Activated T-cell treated with anti-CD3 and anti-CD28 coated beads, Interleukin-2, amount 50 U/mL, for 4 hours (primary cell): ENCODE data around the gene NFKBIE. TPM values are rescaled to one million over a fixed set of nuclear protein-coding genes. Genes with fewer than 3 reads are reported as not detected.

Experiments used
- ATAC-seq, 2 donors: fragments of 200-7000 bp; cut with Tn5 transposase; one replicate each; pipeline ENCODE4 v1.10.0; 2021
- DNase-seq: peaks from one replicate; pipeline ENCODE4 v3.0.0-alpha.2; 2020
- H3K27me3 Mint-ChIP-seq: one replicate; pipeline ENCODE4 v1.8.0; 2021; ENCODE audit warnings: low read depth, mixed read lengths
- H3K36me3 Mint-ChIP-seq: one replicate; pipeline ENCODE4 v1.8.0; 2022; ENCODE audit warnings: mixed read lengths; ENCODE audit not compliant: insufficient read depth
- H3K4me1 Mint-ChIP-seq: one replicate; pipeline ENCODE4 v1.8.0; 2021; ENCODE audit warnings: low read depth, mixed read lengths
- H3K4me3 Mint-ChIP-seq: one replicate; pipeline ENCODE4 v1.8.0; 2021; ENCODE audit warnings: mild to moderate bottlenecking, moderate library complexity, mixed read lengths
- H3K9me3 Mint-ChIP-seq: one replicate; pipeline ENCODE4 v1.8.0; 2021; ENCODE audit warnings: mixed read lengths
- total RNA-seq, 3 donors: library from RNA; stranded (reverse); gene quantifications; one replicate each; pipeline ENCODE4 v1.2.1, GENCODE V29; 2021

NFKBIE gene
- total RNA-seq, 3 donors from 2014 or later = 30.0 to 36.4 (median 33.1) TPM

DNA sequence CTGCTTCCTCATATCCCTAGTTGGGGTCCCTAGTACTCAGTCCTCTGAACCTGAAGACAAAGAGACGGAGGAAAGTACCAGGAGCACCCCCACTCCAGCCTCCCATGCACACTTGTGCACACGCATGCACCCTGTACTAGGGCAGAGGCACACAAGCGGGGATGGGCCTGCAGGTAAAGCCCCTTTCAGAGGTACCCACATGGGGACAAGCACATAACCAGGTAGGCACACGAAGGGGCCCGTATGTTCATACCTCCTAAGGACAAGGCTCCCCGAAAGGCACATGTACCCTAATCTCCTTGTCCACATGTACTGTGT, 6.0 kb upstream of the NFKBIE start:
- Mint-ChIP-seq H3K9me3 (no peaks in the 10 kb centered on the region), H3K4me1 (peaks cover 22% of the 10 kb centered on the region), H3K36me3 (no peaks in the 10 kb centered on the region), H3K4me3 (peak overlapping the region; percentile 66), H3K27me3 (peaks cover 54% of the 10 kb centered on the region)
- ATAC-seq = no peak
- no peak for DNase-seq

DNA sequence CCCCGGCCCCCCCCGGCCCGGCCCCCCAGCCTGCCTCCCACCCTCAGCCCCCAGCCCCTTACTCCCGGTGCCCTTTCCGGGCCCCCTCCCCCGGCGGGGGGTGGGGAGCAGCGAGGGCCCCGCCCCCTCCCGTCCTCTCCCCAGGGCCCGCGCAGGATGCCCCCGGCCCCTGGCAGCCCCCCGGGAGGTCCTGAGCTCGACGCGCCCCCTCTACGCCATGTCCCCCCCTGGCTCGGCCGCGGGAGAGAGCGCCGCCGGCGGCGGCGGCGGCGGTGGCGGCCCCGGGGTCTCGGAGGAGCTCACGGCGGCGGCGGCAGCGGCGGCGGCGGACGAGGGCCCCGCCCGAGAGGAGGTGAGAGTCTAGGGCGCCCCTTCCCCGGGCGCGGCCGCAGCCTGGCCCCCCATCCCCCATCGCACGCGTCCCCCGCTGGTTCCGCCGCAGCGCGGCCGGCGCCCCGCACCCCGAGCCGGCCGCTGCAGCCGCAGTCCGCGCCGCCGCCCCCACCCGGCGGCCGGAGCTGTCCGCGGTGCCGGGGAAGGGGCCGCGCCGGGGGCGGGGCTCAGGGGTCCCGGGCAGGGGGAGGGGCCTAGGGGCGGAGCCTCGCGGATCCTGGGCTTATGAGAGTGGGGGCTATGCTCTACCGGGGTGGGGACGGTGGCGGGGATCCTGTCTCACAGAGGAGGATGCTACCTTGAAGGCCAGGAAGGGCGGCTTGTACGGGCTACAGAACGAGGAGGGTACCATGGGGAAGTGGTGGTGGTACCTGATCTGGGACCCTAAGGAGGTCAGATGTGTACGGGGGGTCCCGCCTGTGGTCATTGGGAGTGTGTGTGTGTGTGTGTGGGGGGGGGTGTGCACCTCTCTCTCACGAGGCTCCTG, 5.4 kb upstream of the NFKBIE start:
- no peaks in the 10 kb centered on the region for H3K36me3 Mint-ChIP-seq
- no peaks in the 10 kb centered on the region for H3K9me3 Mint-ChIP-seq
- H3K27me3 Mint-ChIP-seq = peaks cover 54% of the 10 kb centered on the region
- peaks cover 27% of the 10 kb centered on the region for H3K4me1 Mint-ChIP-seq
- H3K4me3 Mint-ChIP-seq = peak overlapping the region; percentile 66
- DNase-seq (no peak), ATAC-seq (peak in 1 of 2 donors; percentile 9)

DNA sequence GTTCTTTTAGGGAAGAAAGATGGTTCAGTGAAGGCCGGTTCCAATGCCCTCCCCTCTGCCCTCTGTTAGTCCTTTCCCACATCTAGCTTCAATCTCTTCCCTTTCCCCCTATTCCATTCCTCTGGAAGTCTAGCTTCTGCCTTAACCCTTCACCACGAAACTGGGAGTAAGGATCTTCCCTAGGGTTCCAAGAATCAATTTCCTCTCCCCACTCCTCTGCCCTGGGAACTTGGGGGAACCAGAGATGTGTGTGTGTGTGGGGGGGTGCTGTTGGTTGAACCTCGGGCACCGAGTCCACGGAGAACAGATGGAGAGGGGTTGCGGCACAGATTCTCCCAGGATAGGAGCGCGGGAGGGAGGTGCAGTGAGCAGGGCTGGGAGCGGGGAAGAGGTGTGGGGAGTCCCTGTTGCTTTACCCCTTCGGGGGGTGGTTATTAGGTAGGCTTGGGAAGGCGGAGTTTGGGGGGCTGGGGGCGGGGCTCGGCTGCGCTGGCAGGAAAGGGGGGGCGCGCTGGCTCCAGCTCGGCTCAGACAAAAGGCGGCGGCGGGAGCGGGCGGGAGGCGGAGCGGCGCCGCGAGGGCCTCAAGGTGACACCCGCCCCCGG, 4.7 kb upstream of the NFKBIE start, which contains the start of gene TMEM151B:
Gene TMEM151B, plus strand, starts transcription at position 530 of the 605 bp plus-strand sequence. CDS start 293 bp downstream, outside the sequence.
- Mint-ChIP-seq H3K4me1 (peaks cover 27% of the 10 kb centered on the region), H3K9me3 (no peaks in the 10 kb centered on the region), H3K4me3 (peak within 1 kb of the TSS; percentile 66), H3K27me3 (peaks cover 54% of the 10 kb centered on the region), H3K36me3 (no peaks in the 10 kb centered on the region)
- ATAC-seq (no peak), DNase-seq (peak; percentile 26)

DNA sequence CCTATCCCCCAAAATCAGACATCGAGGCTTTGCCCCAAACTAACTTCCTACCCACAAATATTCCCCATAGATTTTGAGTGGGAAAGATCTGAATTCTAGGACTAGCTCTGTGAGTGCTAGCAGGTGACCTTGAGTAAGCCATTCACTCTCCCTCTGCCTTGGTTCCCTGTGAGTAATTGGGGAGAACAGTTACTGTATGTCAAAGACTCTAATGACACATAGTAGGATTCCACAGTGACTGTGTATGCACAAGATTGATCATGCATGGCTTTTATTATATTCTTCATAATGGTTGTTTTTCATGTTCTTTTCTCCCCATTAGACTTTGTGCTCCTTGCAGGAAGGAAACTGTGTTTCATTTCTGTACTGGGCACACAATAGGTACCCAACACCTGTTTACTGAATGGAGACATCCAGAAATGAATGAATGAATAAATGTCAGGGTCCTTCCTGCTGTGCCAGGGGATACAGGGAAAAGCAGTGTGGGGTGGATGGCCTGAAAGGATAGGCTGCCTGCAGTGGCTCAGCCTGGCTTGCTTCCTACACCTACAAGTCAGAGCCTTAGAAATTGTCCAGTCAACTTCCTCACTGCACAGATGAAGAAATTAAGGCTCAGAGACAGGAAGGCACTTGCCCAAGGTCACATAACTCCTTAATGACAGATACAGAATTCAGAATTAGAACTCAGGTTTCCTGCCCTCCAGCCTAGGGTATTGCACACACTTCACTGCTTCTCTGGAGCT, 4.0 kb upstream of the NFKBIE start:
- Mint-ChIP-seq H3K4me3 (peak overlapping the region; percentile 48), H3K4me1 (peaks cover 28% of the 10 kb centered on the region), H3K36me3 (no peaks in the 10 kb centered on the region), H3K27me3 (peaks cover 48% of the 10 kb centered on the region), H3K9me3 (no peaks in the 10 kb centered on the region)
- no peak for DNase-seq
- peak; percentile 20 to 24 for ATAC-seq

DNA sequence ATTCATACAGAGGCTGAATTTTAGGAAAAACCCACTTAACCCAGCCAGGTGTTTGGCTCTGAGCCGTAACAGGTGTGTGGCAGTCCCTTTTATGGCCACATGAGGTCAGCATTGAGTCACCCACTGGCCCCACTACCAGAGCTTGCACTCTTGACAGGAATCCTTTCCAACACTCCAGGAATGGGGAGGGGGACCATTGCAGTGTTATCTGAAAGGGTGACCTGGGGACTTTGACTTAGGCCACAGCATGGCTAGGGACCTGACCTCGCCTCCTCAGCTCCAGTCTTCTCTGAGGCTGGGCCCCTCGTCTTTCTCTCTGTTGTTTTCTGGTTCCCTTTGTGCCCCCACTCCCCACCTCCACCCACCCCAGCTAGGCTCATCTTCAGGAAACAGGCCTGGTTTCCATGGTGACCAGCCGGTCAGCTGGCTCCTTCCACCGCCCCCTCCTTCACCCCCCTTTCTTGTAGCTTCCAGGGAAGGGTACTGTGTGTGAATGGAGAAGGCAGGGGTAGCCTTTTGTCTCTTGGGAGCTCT, 2.8 kb upstream of the NFKBIE start:
- no peaks in the 10 kb centered on the region for H3K36me3 Mint-ChIP-seq
- no peak overlapping the region for H3K4me3 Mint-ChIP-seq
- DNase-seq (peak; percentile 62), ATAC-seq (no peak)
- H3K27me3 Mint-ChIP-seq = peaks cover 39% of the 10 kb centered on the region
- H3K4me1 Mint-ChIP-seq = peaks cover 30% of the 10 kb centered on the region
- H3K9me3 Mint-ChIP-seq = no peaks in the 10 kb centered on the region

DNA sequence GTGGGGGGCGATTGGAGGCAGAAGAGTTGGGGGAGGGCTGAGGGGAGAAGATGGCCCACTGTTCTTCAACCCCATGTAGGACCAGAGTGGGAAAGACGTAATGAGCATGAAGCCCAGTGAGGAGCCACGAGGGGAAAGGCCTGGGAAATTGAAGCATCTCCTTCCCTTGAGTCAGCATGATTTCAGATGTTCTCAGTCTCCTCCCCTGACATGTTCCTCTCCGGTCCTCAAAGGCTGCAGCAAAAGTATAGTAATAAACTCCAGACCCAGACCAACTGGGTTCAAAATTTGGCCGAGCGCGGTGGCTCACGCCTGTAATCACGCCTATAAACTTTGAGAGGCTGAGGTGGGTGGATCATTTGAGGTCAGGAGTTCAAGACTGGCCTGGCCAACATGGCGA, 1.9 kb upstream of the NFKBIE start:
- peaks cover 3% of the 10 kb centered on the region for H3K36me3 Mint-ChIP-seq
- H3K9me3 Mint-ChIP-seq = no peaks in the 10 kb centered on the region
- DNase-seq = no peak
- peaks cover 39% of the 10 kb centered on the region for H3K4me1 Mint-ChIP-seq
- H3K27me3 Mint-ChIP-seq = peaks cover 30% of the 10 kb centered on the region
- H3K4me3 Mint-ChIP-seq = no peak overlapping the region
- ATAC-seq = no peak

DNA sequence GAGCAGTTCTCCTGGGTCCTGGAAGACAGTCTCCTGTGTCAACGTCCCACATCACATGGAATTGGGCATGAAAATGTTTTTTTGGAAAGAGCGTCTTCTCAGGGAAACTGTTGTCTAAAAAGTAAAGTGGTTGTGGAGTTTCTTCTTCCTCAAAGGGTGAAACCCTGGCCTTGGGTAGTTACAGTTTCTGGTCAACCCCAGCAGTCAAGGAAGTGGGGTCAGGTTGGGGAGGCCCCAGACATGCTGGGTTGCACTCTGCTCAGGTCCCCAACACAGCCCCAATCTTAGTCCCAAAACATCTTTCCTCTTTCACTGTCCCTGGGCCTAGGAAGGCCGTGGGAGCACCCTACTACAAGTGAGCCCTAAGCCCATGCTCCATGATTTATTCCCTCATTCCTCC, 996 bp upstream of the NFKBIE start:
- DNase-seq (no peak), ATAC-seq (no peak)
- peaks cover 46% of the 10 kb centered on the region for H3K4me1 Mint-ChIP-seq
- H3K27me3 Mint-ChIP-seq = peaks cover 21% of the 10 kb centered on the region
- H3K36me3 Mint-ChIP-seq = peaks cover 3% of the 10 kb centered on the region
- no peaks in the 10 kb centered on the region for H3K9me3 Mint-ChIP-seq
- H3K4me3 Mint-ChIP-seq = peak overlapping the region; percentile 25

DNA sequence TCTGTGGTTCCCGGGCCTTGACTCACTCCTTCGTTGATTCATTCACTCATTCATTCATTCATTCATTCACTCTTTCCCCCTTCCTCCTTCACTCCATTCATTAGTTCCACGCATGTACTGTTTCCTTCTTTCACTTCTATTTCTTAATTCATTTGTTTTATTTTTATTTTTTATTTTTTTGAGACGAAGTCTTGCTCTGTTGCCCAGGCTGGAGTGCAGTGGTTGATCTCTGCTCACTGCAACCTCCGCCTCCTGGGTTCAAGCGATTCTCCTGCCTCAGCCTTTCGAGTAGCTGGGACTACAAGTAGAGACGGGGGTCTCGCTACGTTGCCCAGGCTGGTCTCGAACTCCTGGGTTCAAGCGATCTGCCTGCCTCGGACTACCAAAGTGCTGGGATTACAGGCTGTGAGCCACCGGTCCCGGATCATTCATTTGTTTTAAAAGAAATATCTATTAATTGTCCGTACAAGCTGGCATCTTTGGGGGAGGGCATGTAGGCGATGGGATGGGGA, 427 bp upstream of the NFKBIE start:
- H3K4me1 Mint-ChIP-seq = peaks cover 49% of the 10 kb centered on the region
- H3K4me3 Mint-ChIP-seq = peak overlapping the region; percentile 98
- peaks cover 8% of the 10 kb centered on the region for H3K36me3 Mint-ChIP-seq
- peaks cover 17% of the 10 kb centered on the region for H3K27me3 Mint-ChIP-seq
- no peaks in the 10 kb centered on the region for H3K9me3 Mint-ChIP-seq
- DNase-seq (no peak), ATAC-seq (no peak)

DNA sequence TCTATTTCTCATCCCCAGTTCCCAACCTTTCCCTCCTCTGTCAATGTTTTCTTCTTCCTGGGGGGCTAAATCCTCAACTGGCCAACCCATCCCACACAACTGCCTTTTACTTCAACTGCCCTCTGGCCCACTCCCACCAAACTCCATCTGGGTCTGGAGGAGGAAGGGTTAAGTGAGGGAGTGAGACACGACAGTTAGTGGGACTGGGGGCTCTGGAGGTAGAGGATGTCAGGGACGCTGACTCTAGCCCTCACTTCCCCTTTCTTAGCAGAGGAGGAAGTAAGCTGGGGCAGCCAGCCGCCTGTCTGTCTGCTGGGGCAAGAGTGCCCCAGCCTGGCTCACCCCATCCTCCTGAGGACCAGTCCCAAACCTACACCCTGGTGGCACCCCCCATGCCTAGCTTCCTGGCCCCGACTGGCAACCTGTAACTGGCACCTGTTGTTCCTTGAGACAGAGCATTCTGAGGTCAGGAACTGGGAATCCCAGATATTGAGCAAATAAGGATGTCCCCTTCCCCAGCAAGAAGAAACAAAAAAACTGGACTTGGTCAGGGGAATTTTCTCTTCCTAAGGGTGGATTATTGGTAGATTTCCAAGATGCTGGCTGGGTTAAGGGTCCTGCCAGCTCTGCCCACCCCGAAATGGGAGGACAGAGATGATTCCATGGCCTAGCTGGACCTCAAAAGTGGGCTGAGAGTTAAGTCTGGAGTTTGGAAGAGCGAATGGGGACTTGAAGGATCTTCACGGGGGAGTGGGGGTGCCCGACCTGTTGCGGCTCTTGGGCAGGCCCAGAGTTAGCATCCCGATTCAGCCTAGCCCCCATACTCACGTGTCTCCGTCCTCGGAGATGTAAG, 971 bp downstream of the NFKBIE start:
- Mint-ChIP-seq H3K9me3 (no peaks in the 10 kb centered on the region), H3K4me1 (peaks cover 43% of the 10 kb centered on the region), H3K4me3 (peak overlapping the region; percentile 98), H3K27me3 (peaks cover 10% of the 10 kb centered on the region), H3K36me3 (peaks cover 19% of the 10 kb centered on the region)
- ATAC-seq (peak; percentile 16 to 22), DNase-seq (no peak)

DNA sequence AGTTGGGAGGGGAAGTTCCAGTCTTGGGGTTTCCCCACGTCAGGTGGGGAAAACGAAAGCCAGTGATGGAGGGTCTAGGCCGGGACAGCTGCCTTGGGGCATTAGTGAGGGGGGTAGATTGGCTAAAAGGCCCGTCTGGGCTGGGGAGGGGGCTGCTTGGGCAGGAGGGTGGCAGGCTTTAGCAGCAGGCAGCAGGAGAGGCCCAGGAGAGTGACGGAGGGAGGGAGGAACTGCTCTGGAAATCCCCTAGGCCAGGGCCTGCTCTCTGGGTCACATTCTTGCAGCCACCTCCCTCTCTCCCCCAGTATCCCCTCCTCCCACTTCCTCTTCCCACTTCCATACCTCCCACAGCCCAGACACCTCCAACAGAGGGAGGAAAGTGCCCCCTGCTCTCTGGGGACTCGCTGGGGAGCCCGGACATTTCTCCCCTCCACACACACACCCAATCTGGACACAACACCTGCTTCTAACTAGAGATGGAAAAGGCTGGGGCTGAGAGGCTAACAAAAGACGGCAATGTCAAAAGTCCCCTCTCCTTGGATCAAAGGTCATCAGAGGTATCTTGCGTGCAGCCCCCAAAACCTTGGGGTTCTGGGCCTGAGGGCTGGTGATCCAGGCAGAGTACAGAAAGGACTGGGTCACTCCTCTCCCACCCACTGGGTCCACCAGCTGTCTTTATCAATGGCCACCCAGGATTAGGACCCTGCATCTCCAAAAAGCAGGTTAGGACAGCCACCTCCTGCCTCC, 1.8 kb downstream of the NFKBIE start:
- no peaks in the 10 kb centered on the region for H3K9me3 Mint-ChIP-seq
- H3K27me3 Mint-ChIP-seq = peaks cover 2% of the 10 kb centered on the region
- peaks cover 43% of the 10 kb centered on the region for H3K4me1 Mint-ChIP-seq
- ATAC-seq (peak; percentile 18 to 19), DNase-seq (peak; percentile 14)
- H3K4me3 Mint-ChIP-seq = peak overlapping the region; percentile 98
- H3K36me3 Mint-ChIP-seq = peaks cover 24% of the 10 kb centered on the region

DNA sequence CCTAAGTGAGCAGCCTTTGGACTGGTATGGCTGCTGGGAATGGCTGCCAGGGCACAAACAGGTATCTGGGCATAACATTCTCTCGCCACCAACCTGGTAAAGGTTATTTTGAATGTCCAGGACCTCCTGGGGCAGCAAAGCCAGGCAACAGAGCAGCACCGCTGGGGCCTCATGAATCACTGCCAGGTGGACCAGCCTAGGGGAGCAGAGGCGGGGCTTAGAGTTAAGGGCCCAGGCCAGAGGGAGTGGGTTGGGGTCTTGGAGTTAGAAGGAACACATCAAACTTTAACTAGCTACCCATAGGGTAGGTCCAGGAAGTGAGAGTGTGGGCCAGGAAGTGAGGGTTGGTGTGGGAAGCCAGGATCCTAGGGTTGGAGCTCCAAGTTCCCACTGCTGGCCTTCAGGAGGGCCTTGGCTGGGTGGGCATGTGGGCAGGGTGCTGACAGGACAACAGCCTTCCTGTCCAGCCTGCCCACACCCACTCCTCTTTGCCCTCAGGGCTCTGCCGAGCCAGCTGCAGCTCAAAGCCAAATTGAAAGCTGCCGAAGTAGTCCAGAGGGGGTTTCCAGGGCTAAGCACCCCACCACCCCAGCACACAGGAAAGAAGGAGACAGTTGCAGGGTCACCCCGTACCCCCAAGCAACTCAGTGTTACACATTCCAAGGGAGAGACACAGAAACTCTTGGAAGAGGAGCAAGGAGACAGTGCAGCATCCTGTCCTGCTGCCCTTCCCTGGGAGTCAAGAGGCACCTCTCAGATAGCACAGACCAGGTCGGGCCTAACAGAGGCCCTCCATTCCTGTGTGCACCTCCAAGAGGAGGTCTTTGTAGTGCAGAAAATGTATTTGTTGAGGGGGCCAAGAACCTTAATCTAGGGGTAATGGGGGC, 2.6 kb downstream of the NFKBIE start:
- Mint-ChIP-seq H3K27me3 (no peaks in the 10 kb centered on the region), H3K4me3 (peak overlapping the region; percentile 98), H3K4me1 (peaks cover 49% of the 10 kb centered on the region), H3K9me3 (no peaks in the 10 kb centered on the region), H3K36me3 (peaks cover 29% of the 10 kb centered on the region)
- peak; percentile 0 to 1 for ATAC-seq
- no peak for DNase-seq

DNA sequence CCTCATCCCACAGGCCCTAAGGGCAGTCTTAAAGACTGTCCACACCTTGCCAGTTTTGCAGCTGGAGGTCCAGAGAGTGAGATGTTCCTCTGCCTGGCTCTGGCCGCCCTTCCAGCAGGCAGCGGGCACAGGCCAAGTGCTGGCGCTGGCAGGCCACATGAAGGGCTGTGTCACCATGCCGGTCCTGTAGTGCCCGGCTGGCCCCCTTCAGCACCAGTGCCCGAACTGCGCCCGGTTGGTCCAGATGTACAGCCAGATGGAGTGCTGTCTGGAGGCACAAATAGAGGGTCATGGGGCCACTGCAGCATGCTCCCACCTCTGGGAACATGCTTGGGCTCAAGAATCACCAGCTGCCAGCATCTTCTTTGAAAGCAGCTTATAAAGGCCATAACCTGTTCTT, 3.8 kb downstream of the NFKBIE start:
- ATAC-seq = no peak
- Mint-ChIP-seq H3K4me1 (peaks cover 49% of the 10 kb centered on the region), H3K27me3 (no peaks in the 10 kb centered on the region)

More for the DNA sequence above, 3.8 kb downstream of the NFKBIE start:
- no peak for DNase-seq
- H3K4me3 Mint-ChIP-seq = no peak overlapping the region
- no peaks in the 10 kb centered on the region for H3K9me3 Mint-ChIP-seq
- H3K36me3 Mint-ChIP-seq = peaks cover 30% of the 10 kb centered on the region
